Posterior vena cava (tissue), 2 donors: ENCODE measurements around the gene CEP19. TPM values are rescaled to one million over a fixed set of nuclear protein-coding genes. Genes with fewer than 3 reads are reported as not detected.

Experiments
- DNase-seq: peaks from one replicate; pipeline ENCODE4 v3.0.0-alpha.2; 2020; ENCODE audit warnings: low spot score
- intact Hi-C, 2 donors: fragments of 100-400 bp; cut with DNase I; formaldehyde crosslinking; loops; one replicate each; pipeline versions ENCODE4 v1.14.1 to v1.14.2; 2022 to 2023
- total RNA-seq, 2 donors: library from RNA; stranded (reverse); fragmentation: NEBNext Ultra II Directional; extraction: Animal tissue kit (Norgen Biotek cat#: 25700); gene quantifications; one replicate each; pipeline ENCODE4 v1.2.1, GENCODE V29; 2021
- donor health status: DM: yes; HTN: yes; CAD: no.
- donor health status: DM: yes; HTN: yes; CAD: no.

CEP19 gene
- total RNA-seq, 2 donors from 2014 or later = 0.69 to 1.3 TPM

DNA sequence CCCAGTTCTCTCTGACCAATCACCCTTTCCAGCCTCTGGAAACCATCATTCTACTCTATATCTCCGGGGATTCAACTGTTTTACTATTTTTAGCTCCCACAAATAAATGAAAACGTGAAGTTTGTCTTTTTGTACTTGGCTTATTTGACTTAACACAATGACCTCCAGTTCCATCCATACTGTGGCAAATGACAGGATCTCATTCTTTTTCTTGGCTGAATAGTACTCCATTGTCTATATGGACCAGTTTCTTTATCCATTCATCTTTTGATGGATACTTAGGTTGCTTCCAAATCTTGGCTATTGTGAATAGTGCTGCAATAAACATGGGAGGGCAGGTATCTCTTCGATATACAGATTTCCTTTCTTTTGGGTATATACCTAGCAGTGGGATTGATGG lies 38.4 kb downstream of the CEP19 start:
- intact Hi-C loops = no loop called here
- DNase-seq = no peak

DNA sequence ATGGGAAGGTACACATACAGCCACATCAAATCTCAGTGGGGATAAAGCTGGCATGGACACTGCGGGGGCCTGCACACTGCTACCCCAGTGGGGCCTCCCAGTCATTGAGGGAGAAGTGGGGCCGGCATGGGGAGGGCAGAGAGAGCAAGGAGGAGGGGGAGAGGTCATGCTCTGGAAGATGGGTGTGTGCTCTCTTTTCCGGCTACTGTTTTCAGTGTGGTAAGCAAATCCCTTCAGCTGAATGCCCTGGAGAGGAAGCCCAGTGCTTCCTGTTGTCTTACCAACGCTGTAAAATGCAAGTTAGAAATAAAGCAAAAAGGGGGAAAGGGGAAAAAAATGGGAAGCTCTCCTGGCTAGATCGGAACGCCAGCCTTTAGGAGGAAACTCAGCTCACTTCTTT lies 41.7 kb downstream of the CEP19 start:
- intact Hi-C loops = no loop called here
- no peak for DNase-seq

DNA sequence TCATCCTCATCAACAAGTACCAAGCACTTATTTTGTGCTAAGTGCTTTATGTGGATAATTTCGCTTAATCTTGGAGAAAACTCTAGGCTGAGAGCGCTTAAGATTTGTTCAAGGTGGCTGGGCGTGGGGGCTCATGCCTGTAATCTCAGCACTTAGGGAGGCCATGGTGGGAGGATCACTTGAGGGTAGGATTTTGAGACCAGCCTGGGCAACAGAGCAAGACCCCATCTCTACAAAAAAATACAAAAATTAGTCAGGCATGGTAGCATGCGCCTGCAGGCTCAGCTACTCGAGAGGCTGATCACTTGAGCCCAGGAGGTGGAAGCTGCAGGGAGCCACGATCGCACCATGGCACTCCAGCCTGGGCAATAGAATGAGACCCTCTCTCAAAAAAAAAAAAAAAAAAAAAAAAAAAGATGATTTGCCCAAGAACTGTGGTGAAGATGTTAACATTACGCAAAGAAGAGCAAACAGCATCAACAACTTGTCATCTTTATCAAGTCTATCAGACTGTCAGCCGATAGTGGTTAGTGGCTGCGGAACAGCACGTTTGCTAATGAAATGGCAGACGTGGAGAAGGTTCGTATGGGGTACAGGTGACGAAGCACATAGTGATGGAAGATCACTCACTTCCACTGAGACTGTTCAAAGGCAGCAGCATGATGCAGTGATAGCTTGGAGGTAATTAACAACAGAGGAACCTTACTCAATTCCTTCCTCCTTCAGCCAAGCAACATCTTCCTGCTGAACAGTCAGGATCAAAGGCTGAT lies 44.8 kb downstream of the CEP19 start:
- DNase-seq = no peak

DNA sequence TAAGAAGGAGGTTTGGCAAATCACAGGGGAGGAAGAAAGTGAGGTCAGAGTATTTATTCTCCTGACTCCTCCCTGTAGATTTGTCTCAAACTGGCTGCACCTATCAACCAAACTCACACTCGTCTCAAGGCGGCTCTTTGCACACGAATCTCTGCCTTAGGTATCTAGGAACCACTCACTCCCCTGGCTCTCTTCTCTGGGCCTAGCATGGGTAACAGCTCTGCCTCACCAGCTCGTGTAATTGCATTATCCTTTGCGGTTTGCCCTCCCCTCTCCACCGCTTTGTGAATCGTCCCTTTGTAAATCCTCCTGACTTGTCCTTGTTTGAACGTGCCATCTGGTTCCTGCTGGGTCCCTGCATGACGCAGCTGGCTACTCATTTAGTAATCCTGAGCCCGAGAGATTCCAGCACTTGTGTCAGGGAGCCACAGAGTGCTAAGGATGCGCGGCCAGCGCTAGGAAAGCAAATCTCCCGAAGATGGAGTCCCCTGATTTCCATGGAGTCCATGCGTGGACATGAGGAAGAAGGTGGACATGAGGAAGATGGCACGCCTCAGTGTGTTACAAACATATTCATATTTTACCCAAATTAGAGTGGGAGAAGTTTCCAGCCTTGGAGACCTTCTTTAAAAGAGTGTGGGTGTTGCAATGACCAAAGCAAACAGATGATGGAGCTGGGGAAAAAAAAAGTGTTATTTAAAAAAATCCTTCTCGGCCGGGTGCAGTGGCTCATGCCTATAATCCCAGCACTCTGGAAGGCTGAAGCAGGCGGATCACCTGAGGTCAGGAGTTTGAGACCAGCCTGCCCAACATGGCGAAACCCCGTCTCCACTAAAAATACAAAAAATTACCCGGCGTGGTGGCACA lies 45.8 kb downstream of the CEP19 start:
- intact Hi-C loops = loop anchor here in 1 of 2 donors (5.0 kb wide), 1 partner anchor 644 kb away; no protein-coding TSS in a partner anchor
- DNase-seq = no peak

More for the DNA sequence above, 44.8 kb downstream of the CEP19 start:
- intact Hi-C loops = loop anchor here in 1 of 2 donors (5.0 kb wide), 1 partner anchor 645 kb away; no protein-coding TSS in a partner anchor

DNA sequence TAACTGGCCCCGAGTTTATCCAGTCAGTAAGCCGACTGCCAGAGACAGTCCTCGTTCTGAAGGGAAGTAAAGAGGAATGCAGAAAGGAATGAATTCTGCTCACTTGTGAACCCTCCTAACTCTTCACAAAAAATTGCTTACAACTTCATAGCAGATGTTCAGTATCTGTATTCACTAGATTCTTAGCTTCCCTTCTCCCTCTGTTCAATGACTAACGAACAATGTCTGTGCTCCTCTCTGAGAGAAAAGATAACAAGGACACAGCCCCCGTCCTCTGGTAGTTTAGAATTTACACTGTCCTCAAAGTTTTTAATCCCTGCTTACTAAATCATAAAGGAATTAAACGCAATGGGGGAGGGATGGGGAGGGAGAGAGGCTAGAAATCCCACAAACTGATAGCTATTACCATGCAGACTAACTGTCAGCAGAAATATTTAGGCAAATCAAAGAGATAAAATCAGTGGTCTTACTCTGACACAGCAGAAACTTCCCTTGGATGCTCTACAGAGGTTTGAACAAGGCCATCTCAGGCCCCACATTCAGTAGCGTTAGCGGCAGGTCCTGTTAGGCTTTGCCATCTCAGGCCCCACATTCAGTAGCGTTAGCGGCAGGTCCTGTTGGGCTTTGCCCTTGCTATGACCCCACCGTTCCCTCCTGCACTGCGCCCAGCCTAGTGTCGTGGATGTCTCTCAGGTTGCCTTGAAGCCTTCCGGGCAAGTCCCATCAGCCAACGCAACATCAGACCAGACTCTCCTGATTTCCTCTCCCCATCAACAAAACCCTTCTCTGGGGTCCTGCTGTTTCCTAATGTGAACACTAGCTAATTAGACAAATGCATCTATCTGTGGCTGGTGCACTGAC lies 49.1 kb downstream of the CEP19 start:
- intact Hi-C loops = no loop called here
- DNase-seq = peak; percentile 55

DNA sequence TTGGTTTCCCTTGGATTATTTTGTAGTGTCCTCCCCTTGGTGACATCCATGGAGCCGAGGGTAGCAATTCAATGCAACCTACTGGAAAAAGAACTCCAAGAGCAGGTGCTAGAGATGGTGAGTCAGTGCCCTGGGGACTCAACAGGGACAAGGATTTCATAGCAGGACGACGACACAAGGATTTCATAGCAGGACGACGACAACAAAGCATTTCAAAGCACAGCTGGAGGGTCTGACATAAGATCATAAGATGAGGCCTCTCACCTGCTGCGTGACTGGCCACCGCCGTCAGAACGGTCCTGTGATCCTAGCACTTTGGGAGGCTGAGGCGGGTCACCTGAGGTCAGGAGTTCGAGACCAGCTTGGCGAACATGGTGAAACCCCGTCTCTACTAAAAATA lies 50.0 kb downstream of the CEP19 start:
- intact Hi-C loops = no loop called here
- DNase-seq = no peak

DNA sequence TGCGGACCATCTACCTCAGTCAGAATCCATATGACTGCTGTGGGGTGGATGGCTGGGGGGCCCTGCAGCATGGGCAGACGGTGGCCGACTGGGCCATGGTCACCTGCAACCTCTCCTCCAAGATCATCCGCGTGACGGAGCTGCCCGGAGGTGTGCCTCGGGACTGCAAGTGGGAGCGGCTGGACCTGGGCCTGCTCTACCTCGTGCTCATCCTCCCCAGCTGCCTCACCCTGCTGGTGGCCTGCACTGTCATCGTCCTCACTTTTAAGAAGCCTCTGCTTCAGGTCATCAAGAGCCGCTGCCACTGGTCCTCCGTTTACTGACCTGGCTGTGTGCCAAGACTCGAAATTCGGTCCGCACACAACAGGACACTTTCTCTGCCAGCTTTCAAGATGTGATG lies 50.6 kb downstream of the CEP19 start:
- peak; percentile 77 for DNase-seq
- intact Hi-C loops = no loop called here

DNA sequence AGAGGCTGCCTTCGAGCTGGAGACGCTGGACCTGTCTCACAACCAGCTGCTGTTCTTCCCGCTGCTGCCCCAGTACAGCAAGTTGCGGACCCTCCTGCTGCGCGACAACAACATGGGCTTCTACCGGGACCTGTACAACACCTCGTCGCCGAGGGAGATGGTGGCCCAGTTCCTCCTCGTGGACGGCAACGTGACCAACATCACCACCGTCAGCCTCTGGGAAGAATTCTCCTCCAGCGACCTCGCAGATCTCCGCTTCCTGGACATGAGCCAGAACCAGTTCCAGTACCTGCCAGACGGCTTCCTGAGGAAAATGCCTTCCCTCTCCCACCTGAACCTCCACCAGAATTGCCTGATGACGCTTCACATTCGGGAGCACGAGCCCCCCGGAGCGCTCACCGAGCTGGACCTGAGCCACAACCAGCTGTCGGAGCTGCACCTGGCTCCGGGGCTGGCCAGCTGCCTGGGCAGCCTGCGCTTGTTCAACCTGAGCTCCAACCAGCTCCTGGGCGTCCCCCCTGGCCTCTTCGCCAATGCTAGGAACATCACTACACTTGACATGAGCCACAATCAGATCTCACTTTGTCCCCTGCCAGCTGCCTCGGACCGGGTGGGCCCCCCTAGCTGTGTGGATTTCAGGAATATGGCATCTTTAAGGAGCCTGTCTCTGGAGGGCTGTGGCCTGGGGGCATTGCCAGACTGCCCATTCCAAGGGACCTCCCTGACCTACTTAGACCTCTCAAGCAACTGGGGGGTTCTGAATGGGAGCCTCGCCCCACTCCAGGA lies 51.5 kb downstream of the CEP19 start:
- peak; percentile 78 for DNase-seq
- intact Hi-C loops = no loop called here

DNA sequence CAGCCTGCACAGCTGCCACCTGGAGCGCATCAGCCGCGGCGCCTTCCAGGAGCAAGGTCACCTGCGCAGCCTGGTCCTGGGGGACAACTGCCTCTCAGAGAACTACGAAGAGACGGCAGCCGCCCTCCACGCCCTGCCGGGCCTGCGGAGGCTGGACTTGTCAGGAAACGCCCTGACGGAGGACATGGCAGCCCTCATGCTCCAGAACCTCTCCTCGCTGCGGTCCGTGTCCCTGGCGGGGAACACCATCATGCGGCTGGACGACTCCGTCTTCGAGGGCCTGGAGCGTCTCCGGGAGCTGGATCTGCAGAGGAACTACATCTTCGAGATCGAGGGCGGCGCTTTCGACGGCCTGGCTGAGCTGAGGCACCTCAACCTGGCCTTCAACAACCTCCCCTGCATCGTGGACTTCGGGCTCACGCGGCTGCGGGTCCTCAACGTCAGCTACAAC lies 52.1 kb downstream of the CEP19 start:
- intact Hi-C loops = no loop called here

More for the DNA sequence above, 52.1 kb downstream of the CEP19 start:
- DNase-seq = peak; percentile 78

Other genes starting within 250 kb of the CEP19 start
- 10 to 100 TPM; 19.9 to 24.6 TPM for gene RNF168, start 208.5 kb downstream of the CEP19 start, total RNA-seq
- gene SMCO1, start 196.9 kb downstream of the CEP19 start, total RNA-seq = not detected
- gene WDR53, start 143.7 kb downstream of the CEP19 start, total RNA-seq = 10 to 100 TPM in 1 of 2 donors, 1 to 10 TPM in 1; 8.1 to 10.3 TPM
- gene FBXO45, start 143.6 kb downstream of the CEP19 start, total RNA-seq = 10 to 100 TPM in 1 of 2 donors, 1 to 10 TPM in 1; 7.5 to 11.3 TPM
- 10 to 100 TPM in 1 of 2 donors, 1 to 10 TPM in 1; 8.0 to 10.6 TPM for gene NRROS, start 72.6 kb downstream of the CEP19 start, total RNA-seq
- gene PIGX, start 127 bp upstream of the CEP19 start, total RNA-seq = 10 to 100 TPM; 23.9 to 24.1 TPM
- 10 to 100 TPM; 39.7 to 57.9 TPM for gene PAK2, start 27.6 kb upstream of the CEP19 start, total RNA-seq
- gene SENP5, start 155.7 kb upstream of the CEP19 start, total RNA-seq = 10 to 100 TPM; 26.5 to 35.9 TPM
- 10 to 100 TPM; 42.8 to 44.6 TPM for gene NCBP2, start 230.3 kb upstream of the CEP19 start, total RNA-seq